WTC11 (cell line): ENCODE measurements around the gene AMBRA1. TPM values are rescaled to one million over a fixed set of nuclear protein-coding genes. Genes with fewer than 3 reads are reported as not detected.

Experiments used
- ATAC-seq: fragments of 200-7000 bp; cut with Tn5 transposase; 2 replicates; pipeline ENCODE4 v1.10.0; 2021; ENCODE audit warnings: mild to moderate bottlenecking, moderate library complexity
- CTCF ChIA-PET: fragments of 300-600 bp; sonication (Branson Sonifier 250); formaldehyde crosslinking; loops from one replicate; lab custom pipeline; 2021; ENCODE audit warnings: antibody characterized with exemption; lab: Charles Lee
- POLR2A ChIA-PET: fragments of 350-600 bp; sonication (Branson Sonifier 250); formaldehyde crosslinking; loops from one replicate; lab custom pipeline; 2021; ENCODE audit warnings: antibody characterized with exemption; lab: Charles Lee
- DNase-seq: peaks from one replicate; pipeline ENCODE4 v3.0.0; 2021; ENCODE audit warnings: low spot score
- H3K27ac Mint-ChIP-seq: 2 replicates; pipeline ENCODE4 v1.8.0; 2021; ENCODE audit warnings: mixed read lengths
- H3K27me3 Mint-ChIP-seq: 2 replicates; pipeline ENCODE4 v1.8.0; 2021; ENCODE audit warnings: low read depth, mild to moderate bottlenecking, moderate library complexity, mixed read lengths
- H3K36me3 Mint-ChIP-seq: 2 replicates; pipeline ENCODE4 v1.8.0; 2021; ENCODE audit warnings: mixed read lengths
- H3K4me1 Mint-ChIP-seq: 2 replicates; pipeline ENCODE4 v1.8.0; 2022; ENCODE audit warnings: mixed read lengths
- H3K4me3 Mint-ChIP-seq: 2 replicates; pipeline ENCODE4 v1.8.0; 2021; ENCODE audit warnings: mild to moderate bottlenecking, moderate library complexity, mixed read lengths
- H3K9me3 Mint-ChIP-seq: 2 replicates; pipeline ENCODE4 v1.8.0; 2021; ENCODE audit warnings: mixed read lengths
- CBFB ChIP-seq: sonication (generic); formaldehyde crosslinking; IDR thresholded peaks from 2 replicates; pipeline ENCODE4 v1.8.1; 2022; ENCODE audit warnings: mild to moderate bottlenecking, low read depth, missing genetic modification reagents
- EMX1 ChIP-seq: fragments of 250-450 bp; sonication (Bioruptor Pico); IDR thresholded peaks from 2 replicates; pipeline ENCODE4 v1.8.0; 2021; ENCODE audit warnings: mild to moderate bottlenecking
- FOXJ3 ChIP-seq: sonication (generic); formaldehyde crosslinking; IDR thresholded peaks from 2 replicates; pipeline ENCODE4 v1.9.0; 2021; ENCODE audit warnings: missing genetic modification reagents, mild to moderate bottlenecking, borderline replicate concordance
- GRHL2 ChIP-seq: fragments of 250-450 bp; sonication (Bioruptor Pico); IDR thresholded peaks from 2 replicates; pipeline ENCODE4 v1.8.0; 2022; ENCODE audit warnings: mild to moderate bottlenecking, moderate library complexity; ENCODE audit not compliant: insufficient replicate concordance, severe bottlenecking
- JAZF1 ChIP-seq: fragments of 250-450 bp; sonication (Bioruptor Pico); IDR thresholded peaks from 2 replicates; pipeline ENCODE4 v1.9.0; 2021; ENCODE audit warnings: moderate library complexity, mild to moderate bottlenecking, inconsistent platforms
- NR3C1 ChIP-seq: sonication (generic); formaldehyde crosslinking; conservative IDR thresholded peaks from 2 replicates; pipeline ENCODE4 v1.8.1; 2023; ENCODE audit warnings: low read depth, mild to moderate bottlenecking, missing genetic modification reagents
- TEAD1 ChIP-seq: sonication (generic); formaldehyde crosslinking; IDR thresholded peaks from 2 replicates; pipeline ENCODE4 v1.8.0; 2022; ENCODE audit warnings: mild to moderate bottlenecking, missing genetic modification reagents
- ZNF138 ChIP-seq: sonication (generic); formaldehyde crosslinking; conservative IDR thresholded peaks from 2 replicates; pipeline ENCODE4 v1.8.1; 2022; ENCODE audit warnings: mild to moderate bottlenecking, moderate library complexity, missing genetic modification reagents
- ZNF219 ChIP-seq: sonication (generic); formaldehyde crosslinking; IDR thresholded peaks from 2 replicates; pipeline ENCODE4 v1.8.0; 2023; ENCODE audit warnings: missing genetic modification reagents, mild to moderate bottlenecking, borderline replicate concordance
- total RNA-seq: library from RNA; stranded (reverse); gene quantifications from 3 replicates; pipeline ENCODE4 v1.2.3, GENCODE V29; 2021
- TF ChIP-seq, protein P1 (sequence below): fragments of 250-450 bp; sonication (Bioruptor Pico); IDR thresholded peaks from 2 replicates; pipeline ENCODE4 v1.9.0; 2021; ENCODE audit warnings: mild to moderate bottlenecking, borderline replicate concordance
- TF ChIP-seq, protein P2 (sequence below): sonication (generic); formaldehyde crosslinking; IDR thresholded peaks from 2 replicates; pipeline ENCODE4 v1.8.1; 2023; ENCODE audit warnings: mild to moderate bottlenecking, moderate library complexity, missing genetic modification reagents
- TF ChIP-seq, protein P3 (sequence below): sonication (generic); formaldehyde crosslinking; conservative IDR thresholded peaks from 2 replicates; pipeline ENCODE4 v1.8.1; 2022; ENCODE audit warnings: mild to moderate bottlenecking, missing genetic modification reagents
- TF ChIP-seq, protein P4 (sequence below): sonication (generic); formaldehyde crosslinking; IDR thresholded peaks from 2 replicates; pipeline ENCODE4 v1.8.1; 2023; ENCODE audit warnings: mild to moderate bottlenecking, missing genetic modification reagents, borderline replicate concordance
- TF ChIP-seq, protein P5 (sequence below): sonication (generic); formaldehyde crosslinking; IDR thresholded peaks from 2 replicates; pipeline ENCODE4 v1.8.1; 2022; ENCODE audit warnings: low read depth, missing genetic modification reagents, borderline replicate concordance
- TF ChIP-seq, protein P6 (sequence below): fragments of 250-450 bp; sonication (Bioruptor Pico); IDR thresholded peaks from 2 replicates; pipeline ENCODE4 v1.8.0; 2021; ENCODE audit warnings: mild to moderate bottlenecking
- TF ChIP-seq, protein P7 (sequence below): fragments of 250-450 bp; sonication (Bioruptor Pico); IDR thresholded peaks from 2 replicates; pipeline ENCODE4 v2.1.2; 2022; ENCODE audit warnings: mild to moderate bottlenecking, moderate library complexity

Gene AMBRA1
- total RNA-seq, 1 experiment from 2014 or later = 35.0 TPM

DNA sequence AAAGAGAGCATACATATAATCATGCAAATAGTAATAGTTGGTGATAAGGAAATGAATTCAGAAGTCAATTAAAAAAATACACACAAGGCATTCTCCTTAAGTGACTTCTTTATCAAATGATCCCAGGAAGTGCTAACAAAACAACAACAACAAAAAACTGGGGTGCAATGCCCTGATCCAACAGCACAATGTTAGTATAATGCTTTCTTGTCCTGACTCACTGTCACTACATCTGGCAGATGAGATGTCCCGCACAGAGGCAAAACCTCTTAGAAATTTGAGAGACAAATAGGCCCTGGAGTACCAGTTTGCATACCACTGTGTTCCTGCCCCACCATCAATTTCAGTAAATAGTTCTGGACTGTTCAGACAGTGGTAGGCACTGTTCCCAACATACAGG lies 11.0 kb upstream of the AMBRA1 start (continued):
- TF ChIP-seq, protein P1, sequence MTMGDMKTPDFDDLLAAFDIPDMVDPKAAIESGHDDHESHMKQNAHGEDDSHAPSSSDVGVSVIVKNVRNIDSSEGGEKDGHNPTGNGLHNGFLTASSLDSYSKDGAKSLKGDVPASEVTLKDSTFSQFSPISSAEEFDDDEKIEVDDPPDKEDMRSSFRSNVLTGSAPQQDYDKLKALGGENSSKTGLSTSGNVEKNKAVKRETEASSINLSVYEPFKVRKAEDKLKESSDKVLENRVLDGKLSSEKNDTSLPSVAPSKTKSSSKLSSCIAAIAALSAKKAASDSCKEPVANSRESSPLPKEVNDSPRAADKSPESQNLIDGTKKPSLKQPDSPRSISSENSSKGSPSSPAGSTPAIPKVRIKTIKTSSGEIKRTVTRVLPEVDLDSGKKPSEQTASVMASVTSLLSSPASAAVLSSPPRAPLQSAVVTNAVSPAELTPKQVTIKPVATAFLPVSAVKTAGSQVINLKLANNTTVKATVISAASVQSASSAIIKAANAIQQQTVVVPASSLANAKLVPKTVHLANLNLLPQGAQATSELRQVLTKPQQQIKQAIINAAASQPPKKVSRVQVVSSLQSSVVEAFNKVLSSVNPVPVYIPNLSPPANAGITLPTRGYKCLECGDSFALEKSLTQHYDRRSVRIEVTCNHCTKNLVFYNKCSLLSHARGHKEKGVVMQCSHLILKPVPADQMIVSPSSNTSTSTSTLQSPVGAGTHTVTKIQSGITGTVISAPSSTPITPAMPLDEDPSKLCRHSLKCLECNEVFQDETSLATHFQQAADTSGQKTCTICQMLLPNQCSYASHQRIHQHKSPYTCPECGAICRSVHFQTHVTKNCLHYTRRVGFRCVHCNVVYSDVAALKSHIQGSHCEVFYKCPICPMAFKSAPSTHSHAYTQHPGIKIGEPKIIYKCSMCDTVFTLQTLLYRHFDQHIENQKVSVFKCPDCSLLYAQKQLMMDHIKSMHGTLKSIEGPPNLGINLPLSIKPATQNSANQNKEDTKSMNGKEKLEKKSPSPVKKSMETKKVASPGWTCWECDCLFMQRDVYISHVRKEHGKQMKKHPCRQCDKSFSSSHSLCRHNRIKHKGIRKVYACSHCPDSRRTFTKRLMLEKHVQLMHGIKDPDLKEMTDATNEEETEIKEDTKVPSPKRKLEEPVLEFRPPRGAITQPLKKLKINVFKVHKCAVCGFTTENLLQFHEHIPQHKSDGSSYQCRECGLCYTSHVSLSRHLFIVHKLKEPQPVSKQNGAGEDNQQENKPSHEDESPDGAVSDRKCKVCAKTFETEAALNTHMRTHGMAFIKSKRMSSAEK = no peak
- TF ChIP-seq, protein P2, sequence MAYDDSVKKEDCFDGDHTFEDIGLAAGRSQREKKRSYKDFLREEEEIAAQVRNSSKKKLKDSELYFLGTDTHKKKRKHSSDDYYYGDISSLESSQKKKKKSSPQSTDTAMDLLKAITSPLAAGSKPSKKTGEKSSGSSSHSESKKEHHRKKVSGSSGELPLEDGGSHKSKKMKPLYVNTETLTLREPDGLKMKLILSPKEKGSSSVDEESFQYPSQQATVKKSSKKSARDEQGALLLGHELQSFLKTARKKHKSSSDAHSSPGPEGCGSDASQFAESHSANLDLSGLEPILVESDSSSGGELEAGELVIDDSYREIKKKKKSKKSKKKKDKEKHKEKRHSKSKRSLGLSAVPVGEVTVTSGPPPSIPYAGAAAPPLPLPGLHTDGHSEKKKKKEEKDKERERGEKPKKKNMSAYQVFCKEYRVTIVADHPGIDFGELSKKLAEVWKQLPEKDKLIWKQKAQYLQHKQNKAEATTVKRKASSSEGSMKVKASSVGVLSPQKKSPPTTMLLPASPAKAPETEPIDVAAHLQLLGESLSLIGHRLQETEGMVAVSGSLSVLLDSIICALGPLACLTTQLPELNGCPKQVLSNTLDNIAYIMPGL (CRISPR knock-in tag) = no peak
- TF ChIP-seq ZNF219 (no peak), NR3C1 (CRISPR knock-in tag) (no peak), ZNF138 (CRISPR knock-in tag) (no peak), TEAD1 (CRISPR knock-in tag) (no peak), EMX1 (CRISPR knock-in tag) (no peak), JAZF1 (CRISPR knock-in tag) (no peak), FOXJ3 (CRISPR knock-in tag) (no peak), GRHL2 (CRISPR knock-in tag) (no peak)
- TF ChIP-seq, protein P3, sequence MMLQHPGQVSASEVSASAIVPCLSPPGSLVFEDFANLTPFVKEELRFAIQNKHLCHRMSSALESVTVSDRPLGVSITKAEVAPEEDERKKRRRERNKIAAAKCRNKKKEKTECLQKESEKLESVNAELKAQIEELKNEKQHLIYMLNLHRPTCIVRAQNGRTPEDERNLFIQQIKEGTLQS (CRISPR knock-in tag) = no peak
- TF ChIP-seq, protein P4, sequence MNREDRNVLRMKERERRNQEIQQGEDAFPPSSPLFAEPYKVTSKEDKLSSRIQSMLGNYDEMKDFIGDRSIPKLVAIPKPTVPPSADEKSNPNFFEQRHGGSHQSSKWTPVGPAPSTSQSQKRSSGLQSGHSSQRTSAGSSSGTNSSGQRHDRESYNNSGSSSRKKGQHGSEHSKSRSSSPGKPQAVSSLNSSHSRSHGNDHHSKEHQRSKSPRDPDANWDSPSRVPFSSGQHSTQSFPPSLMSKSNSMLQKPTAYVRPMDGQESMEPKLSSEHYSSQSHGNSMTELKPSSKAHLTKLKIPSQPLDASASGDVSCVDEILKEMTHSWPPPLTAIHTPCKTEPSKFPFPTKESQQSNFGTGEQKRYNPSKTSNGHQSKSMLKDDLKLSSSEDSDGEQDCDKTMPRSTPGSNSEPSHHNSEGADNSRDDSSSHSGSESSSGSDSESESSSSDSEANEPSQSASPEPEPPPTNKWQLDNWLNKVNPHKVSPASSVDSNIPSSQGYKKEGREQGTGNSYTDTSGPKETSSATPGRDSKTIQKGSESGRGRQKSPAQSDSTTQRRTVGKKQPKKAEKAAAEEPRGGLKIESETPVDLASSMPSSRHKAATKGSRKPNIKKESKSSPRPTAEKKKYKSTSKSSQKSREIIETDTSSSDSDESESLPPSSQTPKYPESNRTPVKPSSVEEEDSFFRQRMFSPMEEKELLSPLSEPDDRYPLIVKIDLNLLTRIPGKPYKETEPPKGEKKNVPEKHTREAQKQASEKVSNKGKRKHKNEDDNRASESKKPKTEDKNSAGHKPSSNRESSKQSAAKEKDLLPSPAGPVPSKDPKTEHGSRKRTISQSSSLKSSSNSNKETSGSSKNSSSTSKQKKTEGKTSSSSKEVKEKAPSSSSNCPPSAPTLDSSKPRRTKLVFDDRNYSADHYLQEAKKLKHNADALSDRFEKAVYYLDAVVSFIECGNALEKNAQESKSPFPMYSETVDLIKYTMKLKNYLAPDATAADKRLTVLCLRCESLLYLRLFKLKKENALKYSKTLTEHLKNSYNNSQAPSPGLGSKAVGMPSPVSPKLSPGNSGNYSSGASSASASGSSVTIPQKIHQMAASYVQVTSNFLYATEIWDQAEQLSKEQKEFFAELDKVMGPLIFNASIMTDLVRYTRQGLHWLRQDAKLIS (CRISPR knock-in tag) = no peak
- TF ChIP-seq, protein P5, sequence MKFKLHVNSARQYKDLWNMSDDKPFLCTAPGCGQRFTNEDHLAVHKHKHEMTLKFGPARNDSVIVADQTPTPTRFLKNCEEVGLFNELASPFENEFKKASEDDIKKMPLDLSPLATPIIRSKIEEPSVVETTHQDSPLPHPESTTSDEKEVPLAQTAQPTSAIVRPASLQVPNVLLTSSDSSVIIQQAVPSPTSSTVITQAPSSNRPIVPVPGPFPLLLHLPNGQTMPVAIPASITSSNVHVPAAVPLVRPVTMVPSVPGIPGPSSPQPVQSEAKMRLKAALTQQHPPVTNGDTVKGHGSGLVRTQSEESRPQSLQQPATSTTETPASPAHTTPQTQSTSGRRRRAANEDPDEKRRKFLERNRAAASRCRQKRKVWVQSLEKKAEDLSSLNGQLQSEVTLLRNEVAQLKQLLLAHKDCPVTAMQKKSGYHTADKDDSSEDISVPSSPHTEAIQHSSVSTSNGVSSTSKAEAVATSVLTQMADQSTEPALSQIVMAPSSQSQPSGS (CRISPR knock-in tag) = no peak

DNA sequence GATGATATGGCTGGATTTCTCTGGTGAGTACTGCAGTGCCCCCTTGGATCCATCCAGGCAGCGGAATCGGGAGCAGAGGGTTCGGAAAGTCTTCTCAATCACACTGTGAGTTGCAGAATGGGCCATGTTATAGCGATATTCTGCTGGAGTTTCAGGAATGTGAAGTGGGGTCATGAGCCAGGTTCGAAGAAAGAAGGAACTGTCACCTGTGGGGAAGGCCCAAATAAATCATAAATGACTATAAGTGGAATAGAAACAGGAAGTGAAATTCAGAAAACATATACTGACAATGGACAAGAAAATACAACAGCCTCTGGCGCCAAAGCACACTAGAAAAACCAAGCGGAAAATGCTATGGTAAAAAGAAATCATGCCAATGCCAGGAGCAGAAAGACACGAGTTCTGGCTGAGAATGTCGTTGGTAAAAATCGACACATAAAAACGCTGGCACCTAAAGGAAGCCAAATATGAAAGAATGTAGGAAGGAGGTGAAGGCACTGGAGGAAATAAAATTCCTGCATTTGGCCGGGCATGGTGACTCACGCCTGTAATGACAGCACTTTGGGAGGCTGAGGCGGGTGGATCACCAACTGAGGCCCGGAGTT lies 10.0 kb upstream of the AMBRA1 start:
- H3K36me3 Mint-ChIP-seq = no peaks in the 10 kb centered on the region
- no peak for ATAC-seq
- no peak for DNase-seq
- H3K4me3 Mint-ChIP-seq = no peak overlapping the region
- POLR2A ChIA-PET = no interaction called here
- no peaks in the 10 kb centered on the region for H3K9me3 Mint-ChIP-seq
- 0 out of 2 replicates have a peak overlapping the region, but pooled peaks have one; percentile 39 for H3K27ac Mint-ChIP-seq
- TF ChIP-seq, protein P6, sequence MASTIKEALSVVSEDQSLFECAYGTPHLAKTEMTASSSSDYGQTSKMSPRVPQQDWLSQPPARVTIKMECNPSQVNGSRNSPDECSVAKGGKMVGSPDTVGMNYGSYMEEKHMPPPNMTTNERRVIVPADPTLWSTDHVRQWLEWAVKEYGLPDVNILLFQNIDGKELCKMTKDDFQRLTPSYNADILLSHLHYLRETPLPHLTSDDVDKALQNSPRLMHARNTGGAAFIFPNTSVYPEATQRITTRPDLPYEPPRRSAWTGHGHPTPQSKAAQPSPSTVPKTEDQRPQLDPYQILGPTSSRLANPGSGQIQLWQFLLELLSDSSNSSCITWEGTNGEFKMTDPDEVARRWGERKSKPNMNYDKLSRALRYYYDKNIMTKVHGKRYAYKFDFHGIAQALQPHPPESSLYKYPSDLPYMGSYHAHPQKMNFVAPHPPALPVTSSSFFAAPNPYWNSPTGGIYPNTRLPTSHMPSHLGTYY (CRISPR knock-in tag) = no peak
- TF ChIP-seq, protein P7, sequence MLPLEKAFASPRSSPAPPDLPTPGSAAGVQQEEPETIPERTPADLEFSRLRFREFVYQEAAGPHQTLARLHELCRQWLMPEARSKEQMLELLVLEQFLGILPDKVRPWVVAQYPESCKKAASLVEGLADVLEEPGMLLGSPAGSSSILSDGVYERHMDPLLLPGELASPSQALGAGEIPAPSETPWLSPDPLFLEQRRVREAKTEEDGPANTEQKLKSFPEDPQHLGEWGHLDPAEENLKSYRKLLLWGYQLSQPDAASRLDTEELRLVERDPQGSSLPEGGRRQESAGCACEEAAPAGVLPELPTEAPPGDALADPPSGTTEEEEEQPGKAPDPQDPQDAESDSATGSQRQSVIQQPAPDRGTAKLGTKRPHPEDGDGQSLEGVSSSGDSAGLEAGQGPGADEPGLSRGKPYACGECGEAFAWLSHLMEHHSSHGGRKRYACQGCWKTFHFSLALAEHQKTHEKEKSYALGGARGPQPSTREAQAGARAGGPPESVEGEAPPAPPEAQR (CRISPR knock-in tag) = no peak
- no peak for TF ChIP-seq CBFB (CRISPR knock-in tag)
- no peaks in the 10 kb centered on the region for H3K27me3 Mint-ChIP-seq
- CTCF ChIA-PET = no interaction called here
- H3K4me1 Mint-ChIP-seq = no peaks in the 10 kb centered on the region
